Breast epithelium (tissue), 4 donors: Measurements from ENCODE around the gene REEP3. TPM values are rescaled to one million over a fixed set of nuclear protein-coding genes. Genes with fewer than 3 reads are reported as not detected.

Source experiments
- DNase-seq, 2 donors: peaks; one replicate each; pipeline ENCODE4 v3.0.0-alpha.2; 2019; ENCODE audit warnings: low spot score in 2 of 2
- H3K27ac ChIP-seq, 2 donors: fragments of 200-600 bp; sonication (generic) in 1 of 2; one replicate each; pipeline ENCODE4 v1.5.1; 2016 to 2019; ENCODE audit warnings: mild to moderate bottlenecking in 1 of 2
- H3K27me3 ChIP-seq, 2 donors: fragments of 200-600 bp; sonication (generic) in 1 of 2; one replicate each; pipeline versions ENCODE4 v1.5.1 to v1.6.0; 2017 to 2019; ENCODE audit warnings: control low read depth in 1 of 2, mild to moderate bottlenecking in 1 of 2
- H3K36me3 ChIP-seq: fragments of 200-600 bp; one replicate; pipeline ENCODE4 v1.5.1; 2019
- H3K4me1 ChIP-seq, 2 donors: fragments of 200-600 bp; sonication (generic); one replicate each; pipeline ENCODE4 v1.5.1; 2016 to 2019; ENCODE audit warnings: control low read depth in 1 of 2
- H3K4me3 ChIP-seq, 3 donors: fragments of 200-600 bp; sonication (generic); 1 replicate in 2 of 3; 2 replicates in 1 of 3; pipeline ENCODE4 v1.5.1; 2016 to 2019; ENCODE audit warnings: mild to moderate bottlenecking in 3 of 3, moderate library complexity in 2 of 3
- H3K9me3 ChIP-seq, 2 donors: fragments of 200-600 bp; sonication (generic) in 1 of 2; one replicate each; pipeline ENCODE4 v1.5.1; 2016 to 2019; ENCODE audit warnings: control low read depth in 1 of 2
- CTCF ChIP-seq, 3 donors: fragments of 450-650 bp; IDR thresholded peaks; one replicate each; pipeline ENCODE4 v1.5.1; 2016 to 2017; ENCODE audit warnings: antibody characterized with exemption in 3 of 3, mild to moderate bottlenecking in 3 of 3, moderate library complexity in 3 of 3
- POLR2A ChIP-seq: fragments of 450-650 bp; IDR thresholded peaks from one replicate; pipeline ENCODE4 v1.6.1; 2016; ENCODE audit warnings: antibody characterized with exemption, mild to moderate bottlenecking, moderate library complexity
- POLR2AphosphoS5 ChIP-seq, 3 donors: sonication (generic); formaldehyde crosslinking; IDR thresholded peaks; one replicate each; pipeline ENCODE4 v1.6.1; 2017; ENCODE audit warnings: antibody characterized with exemption in 3 of 3
- intact Hi-C: fragments of 100-400 bp; cut with DNase I; formaldehyde crosslinking; loops from one replicate; pipeline ENCODE4 v1.15.1; 2023; ENCODE audit warnings: low total_unique reads
- total RNA-seq, 3 donors: library from RNA; depleted of rRNA; stranded (reverse); fragments of >200 nt; gene quantifications; one replicate each; pipeline ENCODE4 v1.1.0, GENCODE V29; 2016

REEP3 gene
- total RNA-seq, 3 donors from 2014 or later: 55.4 to 74.1 (median 63.6) TPM

DNA sequence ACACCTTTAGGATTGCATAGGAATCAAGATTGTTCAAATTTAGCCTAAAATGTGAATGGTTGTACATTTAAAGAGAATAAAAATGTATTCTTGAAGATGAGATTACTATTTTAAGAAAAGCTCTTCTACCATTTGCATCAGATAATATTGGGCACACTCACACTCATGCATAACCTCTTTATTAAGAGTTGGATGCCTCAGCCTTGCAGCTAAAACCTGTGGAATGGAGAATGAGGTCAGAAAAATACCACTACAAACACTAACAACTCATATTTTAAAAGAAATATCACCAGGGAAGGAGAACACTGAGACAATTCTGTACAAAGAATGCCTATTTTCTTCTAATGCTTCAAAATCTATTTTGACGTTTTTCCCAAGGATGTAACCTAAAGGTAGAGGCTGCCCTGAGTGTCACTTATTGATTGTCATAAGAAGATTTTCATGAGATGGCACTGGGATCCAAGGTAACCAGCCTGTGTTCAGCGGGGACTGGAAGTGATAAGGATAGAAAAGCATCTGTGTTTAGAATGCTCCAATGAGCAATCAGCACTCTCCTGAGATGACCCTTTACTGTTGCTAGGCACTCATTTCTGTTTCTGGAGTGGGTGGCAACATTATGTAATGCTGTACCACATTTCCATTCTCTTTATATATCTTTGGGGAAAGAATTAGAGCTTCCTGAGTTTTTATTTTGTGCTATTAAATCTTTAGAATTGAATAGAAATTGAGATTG lies 26.6 kb downstream of the REEP3 start:
- Histone ChIP-seq H3K36me3 (no peaks in the 10 kb centered on the region), H3K4me1 (no peaks in the 10 kb centered on the region), H3K9me3 (no peaks in the 10 kb centered on the region), H3K27ac (no peak overlapping the region), H3K4me3 (no peak overlapping the region), H3K27me3 (no peaks in the 10 kb centered on the region)
- DNase-seq: no peak
- intact Hi-C loops: no loop called here
- TF ChIP-seq POLR2AphosphoS5 (IDR thresholded peaks at IDR 0.05): no peak
- TF ChIP-seq POLR2A: no peak
- TF ChIP-seq CTCF (IDR thresholded peaks at IDR 0.05): no peak

GRCh38 chr10:63548860-63549259 lies 27.7 kb downstream of the REEP3 start:
- intact Hi-C loops: no loop called here
- no peak overlapping the region for H3K4me3 ChIP-seq
- no peaks in the 10 kb centered on the region for H3K36me3 ChIP-seq
- H3K27ac ChIP-seq: no peak overlapping the region
- TF ChIP-seq POLR2A: no peak
- no peak for TF ChIP-seq POLR2AphosphoS5 (IDR thresholded peaks at IDR 0.05)
- no peak for TF ChIP-seq CTCF (IDR thresholded peaks at IDR 0.05)
- DNase-seq: no peak
- no peaks in the 10 kb centered on the region for H3K27me3 ChIP-seq
- H3K4me1 ChIP-seq: no peaks in the 10 kb centered on the region
- no peaks in the 10 kb centered on the region for H3K9me3 ChIP-seq

GRCh38 chr10:63549810-63550209 lies 28.6 kb downstream of the REEP3 start:
- Histone ChIP-seq H3K36me3 (no peaks in the 10 kb centered on the region), H3K27ac (no peak overlapping the region), H3K27me3 (no peaks in the 10 kb centered on the region), H3K4me1 (peaks cover 0 to 4% of the 10 kb centered on the region in 2 donors), H3K4me3 (no peak overlapping the region), H3K9me3 (no peaks in the 10 kb centered on the region)
- intact Hi-C loops: no loop called here
- no peak for TF ChIP-seq POLR2A
- TF ChIP-seq CTCF (IDR thresholded peaks at IDR 0.05): no peak
- TF ChIP-seq POLR2AphosphoS5 (IDR thresholded peaks at IDR 0.05): no peak
- no peak for DNase-seq

DNA sequence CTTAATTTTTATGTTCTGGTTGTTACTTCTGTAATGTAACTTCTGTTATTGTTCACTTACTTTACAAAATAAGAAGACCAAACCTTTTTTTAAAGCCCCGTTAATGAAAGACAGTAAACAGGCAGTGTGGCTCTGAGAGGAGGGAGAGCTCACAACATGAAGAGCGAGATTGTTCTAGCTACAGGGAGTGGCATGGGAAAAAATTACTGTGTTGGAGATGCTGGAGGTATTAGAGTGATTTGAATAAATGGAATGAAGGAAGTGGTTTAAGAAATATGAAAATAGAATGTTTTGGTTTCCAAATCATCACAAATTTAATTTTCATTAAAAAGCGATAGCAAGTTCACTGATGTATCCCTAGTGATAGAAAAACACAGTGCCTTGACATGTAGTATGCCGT lies 31.8 kb downstream of the REEP3 start:
- DNase-seq: no peak
- no peak for TF ChIP-seq CTCF (IDR thresholded peaks at IDR 0.05)
- TF ChIP-seq POLR2AphosphoS5 (IDR thresholded peaks at IDR 0.05): peak in 1 of 3 donors; percentile 27
- H3K4me3 ChIP-seq: no peak overlapping the region
- intact Hi-C loops: no loop called here
- H3K36me3 ChIP-seq: no peaks in the 10 kb centered on the region
- peak overlapping the region; percentile 85 to 86 for H3K27ac ChIP-seq
- no peaks in the 10 kb centered on the region for H3K27me3 ChIP-seq
- H3K9me3 ChIP-seq: no peaks in the 10 kb centered on the region
- peaks cover 0 to 8% of the 10 kb centered on the region in 2 donors for H3K4me1 ChIP-seq

- Histone ChIP-seq H3K4me3 (no peak overlapping the region), H3K27me3 (no peaks in the 10 kb centered on the region), H3K27ac (peak overlapping the region; percentile 85 to 86), H3K36me3 (no peaks in the 10 kb centered on the region), H3K9me3 (no peaks in the 10 kb centered on the region), H3K4me1 (peaks cover 0 to 8% of the 10 kb centered on the region in 2 donors)
- DNase-seq: no peak
- TF ChIP-seq POLR2A (no peak), CTCF (IDR thresholded peaks at IDR 0.05) (no peak), POLR2AphosphoS5 (IDR thresholded peaks at IDR 0.05) (no peak)
- intact Hi-C loops: no loop called here
These were observed 32.3 kb downstream of the REEP3 start for GRCh38 chr10:63553473-63553872.
